Testis (tissue), 3 donors: ENCODE measurements around the gene PDGFC. TPM values are rescaled to one million over a fixed set of nuclear protein-coding genes. Genes with fewer than 3 reads are reported as not detected.
"Not testable (repeated sequence)": the region's sequence is repeated elsewhere in the genome, so short reads cannot be mapped to it uniquely, and the experiment has no call there.

ENCODE experiments used
- DNase-seq: peaks from one replicate; pipeline ENCODE4 v3.0.0-alpha.2; 2019
- H3K27ac ChIP-seq, 2 donors: fragments of 200-600 bp; sonication (generic); one replicate each; pipeline ENCODE4 v1.5.1; 2019
- H3K27me3 ChIP-seq: fragments of 200-600 bp; sonication (generic); one replicate; pipeline ENCODE4 v1.5.1; 2019
- H3K36me3 ChIP-seq: fragments of 200-600 bp; sonication (generic); one replicate; pipeline ENCODE4 v1.5.1; 2017; ENCODE audit warnings: low read depth; ENCODE audit errors: missing control alignments
- H3K4me1 ChIP-seq: fragments of 200-600 bp; sonication (generic); one replicate; pipeline ENCODE4 v1.5.1; 2019
- H3K4me3 ChIP-seq, 2 donors: fragments of 200-600 bp; sonication (generic); one replicate each; pipeline ENCODE4 v1.5.1; 2017 to 2019
- H3K9me3 ChIP-seq: fragments of 200-600 bp; sonication (generic); one replicate; pipeline ENCODE4 v1.5.1; 2017
- POLR2A ChIP-seq: fragments of 450-650 bp; IDR thresholded peaks from one replicate; pipeline ENCODE4 v1.6.1; 2017; ENCODE audit warnings: antibody characterized with exemption, mild to moderate bottlenecking, moderate library complexity
- WGBS, 2 donors: methylation state at CpG; one replicate each; pipeline ENCODE4 v1.1.5; 2018; 5-methylcytosine and 5-hydroxymethylcytosine counted together
- intact Hi-C: fragments of 100-400 bp; cut with DNase I; formaldehyde crosslinking; loops from one replicate; pipeline ENCODE4 v1.15.1; 2023; ENCODE audit warnings: low total_unique reads
- polyA plus RNA-seq: library from polyadenylated mRNA; stranded (reverse); fragments of 350-450 nt; fragmentation: Illumina TruSeq; extraction: RNeasy Lipid Tissue Mini Kit (QIAGEN cat#74804); gene quantifications from one replicate; pipeline ENCODE4 v1.2.3, GENCODE V29; 2014; ENCODE audit warnings: low read depth, low replicate concordance; ENCODE audit not compliant: insufficient read depth
- total RNA-seq, 2 donors: library from RNA; depleted of rRNA; stranded (reverse); fragments of >200 nt; gene quantifications; one replicate each; pipeline ENCODE4 v1.2.3, GENCODE V29; 2016
- TF ChIP-seq, protein P1 (sequence below), 3 experiments: fragments of 450-650 bp in 2 of 3; fragments of 200-600 bp in 1 of 3; sonication (generic) in 1 of 3; IDR thresholded peaks; one replicate each; pipeline ENCODE4 v1.5.1; 2016 to 2019; ENCODE audit warnings: antibody characterized with exemption in 3 of 3, mild to moderate bottlenecking in 2 of 3, moderate library complexity in 1 of 3

PDGFC gene
- total and polyA plus RNA-seq, 3 donors from 2014 or later = 7.8 to 13.8 (median 9.4) TPM

DNA sequence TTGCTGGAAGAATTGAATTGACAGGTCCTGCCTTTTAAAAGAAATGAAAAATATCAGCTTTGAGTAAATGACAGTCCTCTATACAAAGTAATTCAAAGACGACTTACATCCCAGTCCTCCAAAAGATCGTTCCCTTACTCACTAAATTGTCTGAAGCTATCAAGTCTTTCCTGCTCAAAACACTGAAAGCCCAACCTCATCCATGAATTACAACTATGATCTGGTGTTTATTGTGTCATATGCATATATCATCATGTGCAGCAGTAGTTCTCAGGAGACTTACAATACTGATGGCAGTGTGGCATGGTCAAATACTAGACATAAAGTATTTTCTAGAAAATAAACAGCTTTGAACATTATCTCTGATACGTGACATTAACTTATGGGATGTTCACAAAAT, 97.8 kb downstream of the PDGFC start:
- H3K36me3 ChIP-seq = no peaks in the 10 kb centered on the region
- no peaks in the 10 kb centered on the region for H3K9me3 ChIP-seq
- intact Hi-C loops = no loop called here
- no peak overlapping the region for H3K27ac ChIP-seq
- H3K4me3 ChIP-seq = no peak overlapping the region
- H3K4me1 ChIP-seq = no peaks in the 10 kb centered on the region
- no peak for DNase-seq
- no peaks in the 10 kb centered on the region for H3K27me3 ChIP-seq
- 86 to 89% methylated on average over 3 of the region's 3 CpGs for WGBS, 2 donors
- no peak for TF ChIP-seq POLR2A
- TF ChIP-seq, protein P1, sequence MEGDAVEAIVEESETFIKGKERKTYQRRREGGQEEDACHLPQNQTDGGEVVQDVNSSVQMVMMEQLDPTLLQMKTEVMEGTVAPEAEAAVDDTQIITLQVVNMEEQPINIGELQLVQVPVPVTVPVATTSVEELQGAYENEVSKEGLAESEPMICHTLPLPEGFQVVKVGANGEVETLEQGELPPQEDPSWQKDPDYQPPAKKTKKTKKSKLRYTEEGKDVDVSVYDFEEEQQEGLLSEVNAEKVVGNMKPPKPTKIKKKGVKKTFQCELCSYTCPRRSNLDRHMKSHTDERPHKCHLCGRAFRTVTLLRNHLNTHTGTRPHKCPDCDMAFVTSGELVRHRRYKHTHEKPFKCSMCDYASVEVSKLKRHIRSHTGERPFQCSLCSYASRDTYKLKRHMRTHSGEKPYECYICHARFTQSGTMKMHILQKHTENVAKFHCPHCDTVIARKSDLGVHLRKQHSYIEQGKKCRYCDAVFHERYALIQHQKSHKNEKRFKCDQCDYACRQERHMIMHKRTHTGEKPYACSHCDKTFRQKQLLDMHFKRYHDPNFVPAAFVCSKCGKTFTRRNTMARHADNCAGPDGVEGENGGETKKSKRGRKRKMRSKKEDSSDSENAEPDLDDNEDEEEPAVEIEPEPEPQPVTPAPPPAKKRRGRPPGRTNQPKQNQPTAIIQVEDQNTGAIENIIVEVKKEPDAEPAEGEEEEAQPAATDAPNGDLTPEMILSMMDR (IDR thresholded peaks at IDR 0.05) = no peak

DNA sequence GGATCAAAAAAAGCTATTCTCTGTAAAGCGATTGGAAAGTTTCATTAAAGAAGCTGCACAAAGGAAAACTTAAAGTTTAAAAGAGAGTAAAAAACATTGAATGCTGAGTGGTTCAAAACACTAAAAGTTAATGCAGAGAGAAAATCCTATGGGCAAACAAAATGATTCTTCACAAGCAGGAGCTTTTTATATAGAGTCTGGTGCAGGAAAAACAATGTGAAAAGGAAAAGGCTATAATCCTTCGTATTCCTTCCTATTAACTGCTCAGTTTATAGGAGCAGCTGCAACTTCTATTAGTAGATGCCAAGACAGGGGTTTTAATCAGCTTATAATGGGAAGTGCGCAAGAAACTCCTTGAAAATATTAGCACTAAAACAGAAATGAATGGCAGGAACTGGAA, 100.7 kb downstream of the PDGFC start:
- Histone ChIP-seq H3K4me1 (no peaks in the 10 kb centered on the region), H3K27me3 (no peaks in the 10 kb centered on the region), H3K4me3 (no peak overlapping the region), H3K27ac (no peak overlapping the region), H3K9me3 (no peaks in the 10 kb centered on the region), H3K36me3 (no peaks in the 10 kb centered on the region)
- TF ChIP-seq, protein P1 (IDR thresholded peaks at IDR 0.05) = no peak
- TF ChIP-seq POLR2A = no peak
- intact Hi-C loops = no loop called here
- WGBS, 2 donors = 83 to 86% methylated on average over 3 of the region's 3 CpGs
- no peak for DNase-seq

DNA sequence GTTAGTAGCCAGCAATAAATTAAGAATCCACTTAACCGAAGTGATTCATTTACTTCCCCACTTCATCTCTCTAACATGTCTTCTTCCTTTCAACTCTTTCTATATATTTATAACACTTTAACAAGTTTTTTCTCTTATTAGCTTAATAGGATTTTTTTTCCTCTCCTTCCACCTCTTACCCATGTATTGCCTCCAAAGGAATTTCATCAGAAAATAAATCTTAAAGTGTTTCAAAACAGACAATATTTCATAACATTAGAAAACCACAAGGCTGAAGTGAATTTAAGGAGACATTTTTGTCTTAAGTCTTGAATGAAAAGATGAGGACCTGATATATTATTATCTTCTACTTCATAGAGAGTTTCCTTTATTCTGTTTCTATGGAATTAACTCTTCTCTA, 101.5 kb downstream of the PDGFC start:
- TF ChIP-seq, protein P1 (IDR thresholded peaks at IDR 0.05) = no peak
- no peak for TF ChIP-seq POLR2A
- 76 to 77% methylated on average over 1 of the region's 1 CpG for WGBS, 2 donors
- Histone ChIP-seq H3K27ac (no peak overlapping the region), H3K4me1 (no peaks in the 10 kb centered on the region), H3K9me3 (no peaks in the 10 kb centered on the region), H3K36me3 (no peaks in the 10 kb centered on the region), H3K27me3 (no peaks in the 10 kb centered on the region), H3K4me3 (no peak overlapping the region)
- intact Hi-C loops = no loop called here
- no peak for DNase-seq

DNA sequence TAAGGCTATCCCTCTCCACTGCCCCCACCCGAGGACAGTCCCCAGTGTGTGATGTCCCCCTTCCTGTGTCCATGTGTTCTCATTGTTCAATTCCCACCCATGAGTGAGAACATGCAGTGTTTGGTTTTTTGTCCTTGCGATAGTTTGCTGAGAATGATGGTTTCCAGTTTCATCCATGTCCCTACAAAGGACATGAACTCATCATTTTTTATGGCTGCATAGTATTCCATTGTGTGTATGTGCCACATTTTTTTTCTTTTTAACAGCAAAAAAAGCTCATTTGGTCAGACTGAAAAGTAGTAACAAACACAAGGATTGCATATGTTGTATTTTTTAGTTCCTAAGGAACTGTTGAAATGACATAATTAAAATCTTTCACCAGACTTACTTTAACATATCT, 105.5 kb downstream of the PDGFC start:
- H3K27ac ChIP-seq, DNase-seq, H3K4me3 ChIP-seq, intact Hi-C loops, H3K36me3 ChIP-seq, H3K4me1 ChIP-seq, H3K27me3 ChIP-seq, H3K9me3 ChIP-seq: not testable (repeated sequence)
- WGBS, 2 donors = 95% methylated on average over 2 of the region's 2 CpGs

DNA sequence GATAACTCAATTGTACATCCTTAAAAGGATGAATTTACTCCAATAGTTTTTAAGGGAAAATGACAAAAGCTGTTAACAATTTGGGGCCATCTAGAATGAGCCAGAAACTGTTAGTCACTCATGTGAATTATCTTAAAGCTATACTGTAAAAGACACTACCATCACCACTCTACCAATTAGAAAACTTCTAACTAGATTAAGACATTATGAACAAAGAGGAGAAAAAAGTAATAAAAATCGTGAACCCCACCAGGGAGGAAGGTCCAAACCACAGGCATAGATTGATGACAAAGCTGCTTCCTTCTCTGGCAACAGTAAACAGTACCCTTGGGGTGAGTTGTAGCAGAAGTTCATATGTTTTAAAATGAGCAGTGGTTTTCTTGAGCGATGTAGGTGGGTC, 106.1 kb downstream of the PDGFC start:
- Histone ChIP-seq H3K27me3 (no peaks in the 10 kb centered on the region), H3K27ac (no peak overlapping the region), H3K36me3 (no peaks in the 10 kb centered on the region), H3K9me3 (no peaks in the 10 kb centered on the region), H3K4me3 (no peak overlapping the region), H3K4me1 (no peaks in the 10 kb centered on the region)
- DNase-seq = no peak
- intact Hi-C loops = no loop called here
- no peak for TF ChIP-seq POLR2A
- TF ChIP-seq, protein P1 (IDR thresholded peaks at IDR 0.05) = no peak
- 83 to 91% methylated on average over 2 of the region's 2 CpGs for WGBS, 2 donors
